ENCODE measurements around the gene PDE4C.

DNA sequence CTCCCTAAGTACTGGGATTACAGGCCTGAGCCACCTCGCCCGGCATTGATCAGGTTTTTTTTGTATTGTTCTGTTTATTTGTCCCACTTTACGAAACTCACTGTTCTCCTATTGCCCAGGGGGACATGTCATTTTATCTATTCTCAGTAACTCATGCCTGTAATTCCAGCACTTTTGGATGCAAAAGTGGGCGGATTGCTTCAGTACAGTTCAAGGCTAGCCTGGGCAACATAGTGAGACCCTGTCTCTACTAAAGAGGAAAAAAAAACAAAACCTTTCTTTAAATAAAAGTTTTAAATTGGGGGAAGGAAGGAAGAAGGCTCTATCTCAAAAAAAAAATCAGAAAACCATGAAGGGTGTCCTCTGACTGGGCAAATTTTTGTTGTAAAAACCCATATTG, 36.0 kb downstream of the PDE4C start:
- TF ChIP-seq, protein P1, sequence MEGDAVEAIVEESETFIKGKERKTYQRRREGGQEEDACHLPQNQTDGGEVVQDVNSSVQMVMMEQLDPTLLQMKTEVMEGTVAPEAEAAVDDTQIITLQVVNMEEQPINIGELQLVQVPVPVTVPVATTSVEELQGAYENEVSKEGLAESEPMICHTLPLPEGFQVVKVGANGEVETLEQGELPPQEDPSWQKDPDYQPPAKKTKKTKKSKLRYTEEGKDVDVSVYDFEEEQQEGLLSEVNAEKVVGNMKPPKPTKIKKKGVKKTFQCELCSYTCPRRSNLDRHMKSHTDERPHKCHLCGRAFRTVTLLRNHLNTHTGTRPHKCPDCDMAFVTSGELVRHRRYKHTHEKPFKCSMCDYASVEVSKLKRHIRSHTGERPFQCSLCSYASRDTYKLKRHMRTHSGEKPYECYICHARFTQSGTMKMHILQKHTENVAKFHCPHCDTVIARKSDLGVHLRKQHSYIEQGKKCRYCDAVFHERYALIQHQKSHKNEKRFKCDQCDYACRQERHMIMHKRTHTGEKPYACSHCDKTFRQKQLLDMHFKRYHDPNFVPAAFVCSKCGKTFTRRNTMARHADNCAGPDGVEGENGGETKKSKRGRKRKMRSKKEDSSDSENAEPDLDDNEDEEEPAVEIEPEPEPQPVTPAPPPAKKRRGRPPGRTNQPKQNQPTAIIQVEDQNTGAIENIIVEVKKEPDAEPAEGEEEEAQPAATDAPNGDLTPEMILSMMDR (IDR thresholded peaks at IDR 0.05): no peak
- TF ChIP-seq POLR2A (IDR thresholded peaks at IDR 0.05): no peak

Measured in tibial nerve (tissue), 3 donors.